HCT116 (cell line): Measurements from ENCODE around the gene FMO2. TPM values are rescaled to one million over a fixed set of nuclear protein-coding genes. Genes with fewer than 3 reads are reported as not detected.

ENCODE experiments used
- ATAC-seq: fragments of 200-7000 bp; cut with Tn5 transposase; 2 replicates; pipeline ENCODE4 v1.9.1; 2020; ENCODE audit warnings: mild to moderate bottlenecking, moderate library complexity
- BruUV-seq: library from RNA; stranded (reverse); fragments of 400-500 nt; replicated peaks from 2 replicates; lab custom pipeline; 2021; lab: Mats Ljungman, UMichigan
- CTCF ChIA-PET: fragments of 300-600 bp; sonication (Branson Sonifier 250); formaldehyde crosslinking; loops from one replicate; lab custom pipeline; 2021; ENCODE audit warnings: antibody characterized with exemption; lab: Charles Lee
- POLR2A ChIA-PET: fragments of 300-600, 350-600 bp; sonication (Branson Sonifier 250); formaldehyde crosslinking; loops from one replicate; lab custom pipeline; 2021; ENCODE audit warnings: antibody characterized with exemption; lab: Charles Lee
- RAD21 ChIA-PET, 2 experiments: fragments of 300-600 bp; sonication (Branson Sonifier 250); formaldehyde crosslinking; loops; one replicate each; lab custom pipeline; 2023; ENCODE audit warnings: low total read pairs in 2 of 2; ENCODE audit not compliant: uncharacterized antibody in 2 of 2, unreplicated experiment in 2 of 2, low non-redundant PET in 1 of 2; lab: Charles Lee
- DNase-seq: peaks from one replicate; pipeline ENCODE4 v3.0.0-alpha.2; 2010; ENCODE audit warnings: low read depth, low spot score
- H2AFZ ChIP-seq: fragments of 200-600 bp; shearing (Covaris generic), sonication (generic); 2 replicates; pipeline ENCODE4 v1.6.1; 2017; ENCODE audit warnings: low read depth, mixed run types, mixed read lengths, antibody characterized with exemption, low read length; ENCODE audit not compliant: poor library complexity, severe bottlenecking
- H3K27ac ChIP-seq: 2 replicates; pipeline ENCODE4 v1.5.1; 2012; ENCODE audit warnings: low read depth, low read length
- H3K27me3 ChIP-seq: fragments of 200-600 bp; sonication (generic); 2 replicates; pipeline ENCODE4 v1.6.1; 2016; ENCODE audit warnings: mixed run types, low read length, mixed read lengths; ENCODE audit not compliant: insufficient read depth
- H3K36me3 ChIP-seq, 2 experiments: fragments of 200-500 bp in 1 of 2; fragments of 200-600 bp in 1 of 2; sonication (Bioruptor generic) in 1 of 2; sonication (generic) in 1 of 2; 2 replicates each; pipeline versions ENCODE4 v1.5.1 to v1.6.1; 2014 to 2016; ENCODE audit warnings: low read length in 2 of 2, inconsistent platforms in 1 of 2, mixed read lengths in 1 of 2, mixed run types in 1 of 2; ENCODE audit not compliant: insufficient read depth in 2 of 2, control insufficient read depth in 1 of 2
- H3K4me1 ChIP-seq, 2 experiments: fragments of 200-600 bp in 1 of 2; sonication (generic) in 1 of 2; 2 replicates each; pipeline versions ENCODE4 v1.5.1 to v1.6.1; 2012 to 2017; ENCODE audit warnings: low read length in 2 of 2, inconsistent platforms in 1 of 2, mild to moderate bottlenecking in 1 of 2, mixed read lengths in 1 of 2, mixed run types in 1 of 2, moderate library complexity in 1 of 2; ENCODE audit not compliant: insufficient read depth in 2 of 2, control insufficient read depth in 1 of 2
- H3K4me2 ChIP-seq: fragments of 200-600 bp; sonication (generic); 2 replicates; pipeline ENCODE4 v1.6.1; 2017; ENCODE audit warnings: mixed run types, low read length, mixed read lengths
- H3K4me3 ChIP-seq, 2 experiments: fragments of 200-600 bp in 1 of 2; sonication (generic) in 1 of 2; replicated peaks in 1 of 2; 2 replicates each; pipeline ENCODE4 v1.5.1; 2011 to 2016; ENCODE audit warnings: low read length in 2 of 2, control low read depth in 1 of 2, low read depth in 1 of 2, mild to moderate bottlenecking in 1 of 2, mixed read lengths in 1 of 2, mixed run types in 1 of 2
- H3K79me2 ChIP-seq: fragments of 200-600 bp; sonication (generic); 2 replicates; pipeline ENCODE4 v1.6.1; 2017; ENCODE audit warnings: mild to moderate bottlenecking, mixed run types, low read length, moderate library complexity, mixed read lengths; ENCODE audit not compliant: insufficient read depth
- H3K9ac ChIP-seq: fragments of 200-600 bp; sonication (generic); 2 replicates; pipeline ENCODE4 v1.6.1; 2016; ENCODE audit warnings: low read length, mixed read lengths
- H3K9me2 ChIP-seq: fragments of 200-600 bp; sonication (generic), shearing (Covaris generic); 2 replicates; pipeline ENCODE4 v1.6.1; 2017; ENCODE audit warnings: mixed run types, mild to moderate bottlenecking, moderate library complexity; ENCODE audit not compliant: insufficient read depth
- H3K9me3 ChIP-seq, 2 experiments: fragments of 200-500 bp in 1 of 2; fragments of 200-600 bp in 1 of 2; sonication (Bioruptor generic) in 1 of 2; sonication (generic) in 1 of 2; 2 replicates each; pipeline ENCODE4 v1.6.1; 2014 to 2017; ENCODE audit warnings: low read length in 2 of 2, mixed read lengths in 2 of 2, inconsistent platforms in 1 of 2, low read depth in 1 of 2, mild to moderate bottlenecking in 1 of 2, mixed run types in 1 of 2, moderate library complexity in 1 of 2; ENCODE audit not compliant: control insufficient read depth in 1 of 2, insufficient read depth in 1 of 2
- H4K20me1 ChIP-seq: fragments of 200-600 bp; sonication (generic), shearing (Covaris generic); 2 replicates; pipeline ENCODE4 v1.6.1; 2017; ENCODE audit warnings: mixed run types, mild to moderate bottlenecking, moderate library complexity; ENCODE audit not compliant: insufficient read depth
- ATF3 ChIP-seq: IDR thresholded peaks from 2 replicates; pipeline ENCODE4 v1.6.1; 2012
- CBX3 ChIP-seq: IDR thresholded peaks from 2 replicates; pipeline ENCODE4 v1.6.1; 2012; ENCODE audit warnings: low read depth
- CEBPB ChIP-seq: IDR thresholded peaks from 2 replicates; pipeline ENCODE4 v1.6.1; 2012; ENCODE audit warnings: low read depth
- CTCF ChIP-seq, 3 experiments: fragments of 200-600 bp in 1 of 3; sonication (generic) in 1 of 3; IDR thresholded peaks in 2 of 3; conservative IDR thresholded peaks in 1 of 3; 2 replicates each; pipeline ENCODE4 v1.5.1; 2012 to 2017; ENCODE audit warnings: low read depth in 2 of 3, low read length in 2 of 3, antibody characterized with exemption in 1 of 3, borderline replicate concordance in 1 of 3, control low read depth in 1 of 3, mild to moderate bottlenecking in 1 of 3, mixed read lengths in 1 of 3, mixed run types in 1 of 3, moderate library complexity in 1 of 3; ENCODE audit not compliant: insufficient read depth in 1 of 3
- ELF1 ChIP-seq: IDR thresholded peaks from 2 replicates; pipeline ENCODE4 v1.6.1; 2012; ENCODE audit warnings: low read depth, borderline replicate concordance
- EZH2phosphoT487 ChIP-seq: fragments of 200-600 bp; IDR thresholded peaks from 2 replicates; pipeline ENCODE4 v1.6.1; 2018; ENCODE audit warnings: antibody characterized with exemption, borderline replicate concordance
- FOSL1 ChIP-seq: IDR thresholded peaks from 2 replicates; pipeline ENCODE4 v1.6.1; 2012; ENCODE audit warnings: low read depth
- JUND ChIP-seq: IDR thresholded peaks from 2 replicates; pipeline ENCODE4 v1.6.1; 2012
- POLR2A ChIP-seq: IDR thresholded peaks from 2 replicates; pipeline ENCODE4 v1.7.0; 2011; ENCODE audit warnings: borderline replicate concordance; ENCODE audit not compliant: insufficient read depth, insufficient read length; ENCODE audit errors: extremely low read depth
- POLR2AphosphoS5 ChIP-seq: IDR thresholded peaks from 2 replicates; pipeline ENCODE4 v1.6.1; 2011; ENCODE audit warnings: mild to moderate bottlenecking, low read depth, low read length, moderate library complexity
- RAD21 ChIP-seq: IDR thresholded peaks from 2 replicates; pipeline ENCODE4 v1.6.1; 2012; ENCODE audit warnings: low read depth, mild to moderate bottlenecking
- SRF ChIP-seq: IDR thresholded peaks from 2 replicates; pipeline ENCODE4 v1.6.1; 2012; ENCODE audit warnings: low read depth
- YY1 ChIP-seq: IDR thresholded peaks from 2 replicates; pipeline ENCODE4 v1.6.1; 2011; ENCODE audit warnings: low read length, low read depth, moderate library complexity, mild to moderate bottlenecking; ENCODE audit not compliant: insufficient replicate concordance; ENCODE audit errors: extremely low read depth
- ZFX ChIP-seq: fragments of 450-650 bp; IDR thresholded peaks from 2 replicates; pipeline ENCODE4 v1.6.1; 2017
- intact Hi-C: fragments of 100-400 bp; cut with micrococcal nuclease; formaldehyde crosslinking; loops from 2 replicates; pipeline ENCODE4 v1.10.0; 2022
- total RNA-seq: library from RNA; stranded (reverse); gene quantifications from one replicate; pipeline ENCODE4 v1.2.1, GENCODE V29; 2021; ENCODE audit not compliant: unreplicated experiment
- TF ChIP-seq, protein P1 (sequence below): IDR thresholded peaks from 2 replicates; pipeline ENCODE4 v1.6.1; 2012; ENCODE audit warnings: low read depth

The FMO2 gene
- total RNA-seq, 1 experiment from 2014 or later: 0.30 TPM

GRCh38 chr1:171138980-171139379 lies 46.1 kb upstream of the FMO2 start:
- Histone ChIP-seq H4K20me1 (no peaks in the 10 kb centered on the region), H3K9ac (no peak overlapping the region), H3K27ac (no peak overlapping the region), H3K9me2 (no peaks in the 10 kb centered on the region), H3K27me3 (0 out of 2 replicates have a peak, but pooled peaks cover 8% of the 10 kb centered on the region), H3K4me3 (no peak overlapping the region), H3K4me2 (no peak overlapping the region), H2AFZ (no peak overlapping the region), H3K9me3 (no peaks in the 10 kb centered on the region), H3K79me2 (no peaks in the 10 kb centered on the region), H3K4me1 (no peaks in the 10 kb centered on the region), H3K36me3 (no peaks in the 10 kb centered on the region)
- ATAC-seq: no peak
- ChIA-PET POLR2A (no interaction called here), CTCF (no interaction called here), RAD21 (no interaction called here)
- BruUV-seq: no TSS peak
- DNase-seq: no peak
- TF ChIP-seq CBX3 (no peak), POLR2A (no peak), RAD21 (no peak), YY1 (no peak), FOSL1 (no peak), ZFX (no peak), ATF3 (no peak), ELF1 (no peak), CEBPB (no peak), CTCF (IDR thresholded peaks at IDR 0.05 in 2 of 3, conservative IDR thresholded peaks at IDR 0.05 in 1 of 3; ENCODE audit: borderline replicate concordance in 1 of 3, insufficient read depth in 1 of 3, low read depth in 2 of 3, low read length in 2 of 3) (no peak), SRF (no peak), POLR2AphosphoS5 (no peak), EZH2phosphoT487 (no peak), JUND (no peak)
- TF ChIP-seq, protein P1, sequence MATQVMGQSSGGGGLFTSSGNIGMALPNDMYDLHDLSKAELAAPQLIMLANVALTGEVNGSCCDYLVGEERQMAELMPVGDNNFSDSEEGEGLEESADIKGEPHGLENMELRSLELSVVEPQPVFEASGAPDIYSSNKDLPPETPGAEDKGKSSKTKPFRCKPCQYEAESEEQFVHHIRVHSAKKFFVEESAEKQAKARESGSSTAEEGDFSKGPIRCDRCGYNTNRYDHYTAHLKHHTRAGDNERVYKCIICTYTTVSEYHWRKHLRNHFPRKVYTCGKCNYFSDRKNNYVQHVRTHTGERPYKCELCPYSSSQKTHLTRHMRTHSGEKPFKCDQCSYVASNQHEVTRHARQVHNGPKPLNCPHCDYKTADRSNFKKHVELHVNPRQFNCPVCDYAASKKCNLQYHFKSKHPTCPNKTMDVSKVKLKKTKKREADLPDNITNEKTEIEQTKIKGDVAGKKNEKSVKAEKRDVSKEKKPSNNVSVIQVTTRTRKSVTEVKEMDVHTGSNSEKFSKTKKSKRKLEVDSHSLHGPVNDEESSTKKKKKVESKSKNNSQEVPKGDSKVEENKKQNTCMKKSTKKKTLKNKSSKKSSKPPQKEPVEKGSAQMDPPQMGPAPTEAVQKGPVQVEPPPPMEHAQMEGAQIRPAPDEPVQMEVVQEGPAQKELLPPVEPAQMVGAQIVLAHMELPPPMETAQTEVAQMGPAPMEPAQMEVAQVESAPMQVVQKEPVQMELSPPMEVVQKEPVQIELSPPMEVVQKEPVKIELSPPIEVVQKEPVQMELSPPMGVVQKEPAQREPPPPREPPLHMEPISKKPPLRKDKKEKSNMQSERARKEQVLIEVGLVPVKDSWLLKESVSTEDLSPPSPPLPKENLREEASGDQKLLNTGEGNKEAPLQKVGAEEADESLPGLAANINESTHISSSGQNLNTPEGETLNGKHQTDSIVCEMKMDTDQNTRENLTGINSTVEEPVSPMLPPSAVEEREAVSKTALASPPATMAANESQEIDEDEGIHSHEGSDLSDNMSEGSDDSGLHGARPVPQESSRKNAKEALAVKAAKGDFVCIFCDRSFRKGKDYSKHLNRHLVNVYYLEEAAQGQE: no peak
- intact Hi-C loops: no loop called here
